K562 (cell line): ENCODE measurements around the gene PRDM15.

Experiments
- FOXJ2 ChIP-seq: fragments of 200-800 bp; sonication (Bioruptor generic); IDR thresholded peaks from 2 replicates; pipeline ENCODE4 v1.6.1; 2016; ENCODE audit warnings: missing genetic modification characterization, missing compliant biosample characterization
- KLF1 ChIP-seq: fragments of 450-650 bp; IDR thresholded peaks from 2 replicates; pipeline ENCODE4 v1.6.1; 2016; ENCODE audit warnings: missing genetic modification characterization, missing compliant biosample characterization
- LARP7 ChIP-seq: fragments of 450-650 bp; IDR thresholded peaks from 2 replicates; pipeline ENCODE4 v1.6.1; 2016
- NCOA2 ChIP-seq, 2 experiments: fragments of 450-650 bp; IDR thresholded peaks; 2 replicates each; pipeline ENCODE4 v1.6.1; 2018; ENCODE audit warnings: mild to moderate bottlenecking in 2 of 2, moderate library complexity in 1 of 2; ENCODE audit not compliant: partially characterized antibody in 2 of 2
- POLR2A ChIP-seq: fragments of 450-650 bp; conservative IDR thresholded peaks from 2 replicates; pipeline ENCODE4 v1.6.1; 2016
- POLR2AphosphoS2 ChIP-seq: IDR thresholded peaks from 2 replicates; pipeline ENCODE4 v1.6.1; 2012; ENCODE audit warnings: low read length, improper control_type of control experiment
- POLR2AphosphoS5 ChIP-seq: IDR thresholded peaks from 2 replicates; pipeline ENCODE4 v1.6.1; 2011; ENCODE audit warnings: mild to moderate bottlenecking, low read depth, low read length, moderate library complexity; ENCODE audit not compliant: control insufficient read depth, insufficient read depth
- RAD21 ChIP-seq, 2 experiments: fragments of 250-450 bp in 1 of 2; fragments of 450-650 bp in 1 of 2; sonication (Bioruptor Pico) in 1 of 2; formaldehyde crosslinking in 1 of 2; IDR thresholded peaks in 1 of 2; conservative IDR thresholded peaks in 1 of 2; 2 replicates each; pipeline versions ENCODE4 v1.4.0 to v1.8.0; 2020 to 2022; ENCODE audit warnings: mild to moderate bottlenecking in 2 of 2, moderate library complexity in 1 of 2
- SAP30 ChIP-seq: fragments of 200-600 bp; sonication (generic); IDR thresholded peaks from 2 replicates; pipeline ENCODE4 v1.6.1; 2012; ENCODE audit warnings: borderline replicate concordance, low read depth, mild to moderate bottlenecking, moderate library complexity, low read length, control low read depth, inconsistent platforms; ENCODE audit not compliant: insufficient read depth, poor library complexity, severe bottlenecking
- SIX5 ChIP-seq, 2 experiments: IDR thresholded peaks; 2 replicates each; pipeline ENCODE4 v1.6.1; 2011; ENCODE audit warnings: low read length in 2 of 2, borderline replicate concordance in 1 of 2, low read depth in 1 of 2, mild to moderate bottlenecking in 1 of 2, moderate library complexity in 1 of 2; ENCODE audit not compliant: insufficient read depth in 1 of 2
- TF ChIP-seq, protein P1 (sequence below), 3 experiments: IDR thresholded peaks in 2 of 3; conservative IDR thresholded peaks in 1 of 3; 2 replicates each; pipeline ENCODE4 v1.5.1; 2011 to 2012; ENCODE audit warnings: low read length in 3 of 3, mild to moderate bottlenecking in 3 of 3, control low read depth in 2 of 3, improper control_type of control experiment in 1 of 3, inconsistent platforms in 1 of 3, low read depth in 1 of 3, mixed read lengths in 1 of 3, moderate library complexity in 1 of 3; ENCODE audit not compliant: insufficient read depth in 2 of 3
- TF ChIP-seq, protein P2 (sequence below): fragments of 250-450 bp; sonication (Bioruptor Pico); IDR thresholded peaks from 2 replicates; pipeline ENCODE4 v1.8.0; 2022; ENCODE audit warnings: moderate library complexity, mild to moderate bottlenecking, inconsistent platforms
- TF ChIP-seq, protein P3 (sequence below), 2 experiments: fragments of 150-350 bp in 1 of 2; IDR thresholded peaks; 2 replicates each; pipeline ENCODE4 v1.6.1; 2012 to 2016; ENCODE audit warnings: low read depth in 2 of 2, low read length in 2 of 2, mild to moderate bottlenecking in 1 of 2, moderate library complexity in 1 of 2
- TF ChIP-seq, protein P4 (sequence below): sonication (generic); formaldehyde crosslinking; IDR thresholded peaks from 2 replicates; pipeline ENCODE4 v1.8.1; 2023; ENCODE audit warnings: mild to moderate bottlenecking, missing genetic modification reagents

DNA sequence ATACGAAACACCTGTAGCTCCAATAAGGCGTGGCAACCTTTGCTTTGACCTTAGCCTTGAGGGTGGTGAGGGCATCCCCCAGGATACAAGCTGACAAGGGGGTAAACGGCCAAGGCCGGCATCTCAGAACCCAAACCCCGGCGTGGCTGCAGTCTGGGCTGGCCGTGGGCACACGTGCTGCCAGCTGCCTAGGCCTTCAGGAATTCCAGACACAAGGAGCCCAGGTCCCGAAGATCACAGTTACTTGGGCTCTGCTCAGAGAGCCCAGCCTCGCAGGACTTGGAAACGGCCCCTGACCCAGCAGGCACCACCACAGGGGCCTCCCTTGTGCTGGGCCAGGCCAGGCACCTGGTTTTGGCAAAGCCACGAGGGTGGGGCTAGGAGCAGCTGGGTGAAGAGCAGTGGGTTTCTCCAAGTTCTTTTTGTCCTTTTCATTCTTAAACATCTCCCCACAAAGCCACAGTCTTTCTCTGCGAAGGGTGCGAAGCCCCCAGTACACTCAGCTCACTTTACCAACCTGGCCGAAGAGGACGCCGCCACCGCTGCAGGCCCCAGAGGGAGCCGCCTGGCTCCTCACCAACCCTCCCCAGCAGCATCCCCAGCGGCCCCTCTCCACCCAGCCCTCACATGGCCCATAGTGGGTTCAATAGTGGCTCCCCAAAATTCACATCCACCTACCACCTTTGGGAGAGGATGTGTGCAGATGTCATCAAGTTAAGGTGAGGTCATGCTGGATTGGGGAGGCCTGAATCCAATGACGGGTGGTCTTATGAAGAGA lies 26.8 kb downstream of the PRDM15 start:
- TF ChIP-seq POLR2A (no peak), FOXJ2 (no peak), SAP30 (no peak), LARP7 (no peak), KLF1 (tag) (no peak), SIX5 (IDR thresholded peaks at IDR 0.05; ENCODE audit: borderline replicate concordance in 1 of 2, insufficient read depth in 1 of 2, low read depth in 1 of 2, low read length in 2 of 2) (no peak), RAD21 (CRISPR knock-in tag; conservative IDR thresholded peaks at IDR 0.05 in 1 of 2, IDR thresholded peaks at IDR 0.05 in 1 of 2) (no peak), NCOA2 (IDR thresholded peaks at IDR 0.05; ENCODE audit: partially characterized antibody in 2 of 2) (no peak), POLR2AphosphoS2 (no peak), POLR2AphosphoS5 (no peak)
- TF ChIP-seq, protein P1, sequence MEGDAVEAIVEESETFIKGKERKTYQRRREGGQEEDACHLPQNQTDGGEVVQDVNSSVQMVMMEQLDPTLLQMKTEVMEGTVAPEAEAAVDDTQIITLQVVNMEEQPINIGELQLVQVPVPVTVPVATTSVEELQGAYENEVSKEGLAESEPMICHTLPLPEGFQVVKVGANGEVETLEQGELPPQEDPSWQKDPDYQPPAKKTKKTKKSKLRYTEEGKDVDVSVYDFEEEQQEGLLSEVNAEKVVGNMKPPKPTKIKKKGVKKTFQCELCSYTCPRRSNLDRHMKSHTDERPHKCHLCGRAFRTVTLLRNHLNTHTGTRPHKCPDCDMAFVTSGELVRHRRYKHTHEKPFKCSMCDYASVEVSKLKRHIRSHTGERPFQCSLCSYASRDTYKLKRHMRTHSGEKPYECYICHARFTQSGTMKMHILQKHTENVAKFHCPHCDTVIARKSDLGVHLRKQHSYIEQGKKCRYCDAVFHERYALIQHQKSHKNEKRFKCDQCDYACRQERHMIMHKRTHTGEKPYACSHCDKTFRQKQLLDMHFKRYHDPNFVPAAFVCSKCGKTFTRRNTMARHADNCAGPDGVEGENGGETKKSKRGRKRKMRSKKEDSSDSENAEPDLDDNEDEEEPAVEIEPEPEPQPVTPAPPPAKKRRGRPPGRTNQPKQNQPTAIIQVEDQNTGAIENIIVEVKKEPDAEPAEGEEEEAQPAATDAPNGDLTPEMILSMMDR (IDR thresholded peaks at IDR 0.05 in 2 of 3, conservative IDR thresholded peaks at IDR 0.05 in 1 of 3; ENCODE audit: insufficient read depth in 2 of 3, low read depth in 1 of 3, low read length in 3 of 3) = no peak
- TF ChIP-seq, protein P2, sequence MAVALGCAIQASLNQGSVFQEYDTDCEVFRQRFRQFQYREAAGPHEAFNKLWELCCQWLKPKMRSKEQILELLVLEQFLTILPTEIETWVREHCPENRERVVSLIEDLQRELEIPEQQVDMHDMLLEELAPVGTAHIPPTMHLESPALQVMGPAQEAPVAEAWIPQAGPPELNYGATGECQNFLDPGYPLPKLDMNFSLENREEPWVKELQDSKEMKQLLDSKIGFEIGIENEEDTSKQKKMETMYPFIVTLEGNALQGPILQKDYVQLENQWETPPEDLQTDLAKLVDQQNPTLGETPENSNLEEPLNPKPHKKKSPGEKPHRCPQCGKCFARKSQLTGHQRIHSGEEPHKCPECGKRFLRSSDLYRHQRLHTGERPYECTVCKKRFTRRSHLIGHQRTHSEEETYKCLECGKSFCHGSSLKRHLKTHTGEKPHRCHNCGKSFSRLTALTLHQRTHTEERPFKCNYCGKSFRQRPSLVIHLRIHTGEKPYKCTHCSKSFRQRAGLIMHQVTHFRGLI (CRISPR knock-in tag) = no peak
- TF ChIP-seq, protein P3, sequence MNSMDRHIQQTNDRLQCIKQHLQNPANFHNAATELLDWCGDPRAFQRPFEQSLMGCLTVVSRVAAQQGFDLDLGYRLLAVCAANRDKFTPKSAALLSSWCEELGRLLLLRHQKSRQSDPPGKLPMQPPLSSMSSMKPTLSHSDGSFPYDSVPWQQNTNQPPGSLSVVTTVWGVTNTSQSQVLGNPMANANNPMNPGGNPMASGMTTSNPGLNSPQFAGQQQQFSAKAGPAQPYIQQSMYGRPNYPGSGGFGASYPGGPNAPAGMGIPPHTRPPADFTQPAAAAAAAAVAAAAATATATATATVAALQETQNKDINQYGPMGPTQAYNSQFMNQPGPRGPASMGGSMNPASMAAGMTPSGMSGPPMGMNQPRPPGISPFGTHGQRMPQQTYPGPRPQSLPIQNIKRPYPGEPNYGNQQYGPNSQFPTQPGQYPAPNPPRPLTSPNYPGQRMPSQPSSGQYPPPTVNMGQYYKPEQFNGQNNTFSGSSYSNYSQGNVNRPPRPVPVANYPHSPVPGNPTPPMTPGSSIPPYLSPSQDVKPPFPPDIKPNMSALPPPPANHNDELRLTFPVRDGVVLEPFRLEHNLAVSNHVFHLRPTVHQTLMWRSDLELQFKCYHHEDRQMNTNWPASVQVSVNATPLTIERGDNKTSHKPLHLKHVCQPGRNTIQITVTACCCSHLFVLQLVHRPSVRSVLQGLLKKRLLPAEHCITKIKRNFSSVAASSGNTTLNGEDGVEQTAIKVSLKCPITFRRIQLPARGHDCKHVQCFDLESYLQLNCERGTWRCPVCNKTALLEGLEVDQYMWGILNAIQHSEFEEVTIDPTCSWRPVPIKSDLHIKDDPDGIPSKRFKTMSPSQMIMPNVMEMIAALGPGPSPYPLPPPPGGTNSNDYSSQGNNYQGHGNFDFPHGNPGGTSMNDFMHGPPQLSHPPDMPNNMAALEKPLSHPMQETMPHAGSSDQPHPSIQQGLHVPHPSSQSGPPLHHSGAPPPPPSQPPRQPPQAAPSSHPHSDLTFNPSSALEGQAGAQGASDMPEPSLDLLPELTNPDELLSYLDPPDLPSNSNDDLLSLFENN (IDR thresholded peaks at IDR 0.05; ENCODE audit: low read depth in 2 of 2, low read length in 2 of 2) = no peak
- TF ChIP-seq, protein P4, sequence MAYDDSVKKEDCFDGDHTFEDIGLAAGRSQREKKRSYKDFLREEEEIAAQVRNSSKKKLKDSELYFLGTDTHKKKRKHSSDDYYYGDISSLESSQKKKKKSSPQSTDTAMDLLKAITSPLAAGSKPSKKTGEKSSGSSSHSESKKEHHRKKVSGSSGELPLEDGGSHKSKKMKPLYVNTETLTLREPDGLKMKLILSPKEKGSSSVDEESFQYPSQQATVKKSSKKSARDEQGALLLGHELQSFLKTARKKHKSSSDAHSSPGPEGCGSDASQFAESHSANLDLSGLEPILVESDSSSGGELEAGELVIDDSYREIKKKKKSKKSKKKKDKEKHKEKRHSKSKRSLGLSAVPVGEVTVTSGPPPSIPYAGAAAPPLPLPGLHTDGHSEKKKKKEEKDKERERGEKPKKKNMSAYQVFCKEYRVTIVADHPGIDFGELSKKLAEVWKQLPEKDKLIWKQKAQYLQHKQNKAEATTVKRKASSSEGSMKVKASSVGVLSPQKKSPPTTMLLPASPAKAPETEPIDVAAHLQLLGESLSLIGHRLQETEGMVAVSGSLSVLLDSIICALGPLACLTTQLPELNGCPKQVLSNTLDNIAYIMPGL (CRISPR knock-in tag) = no peak
